K562 (cell line): ENCODE measurements around the gene NACA. TPM values are rescaled to one million over a fixed set of nuclear protein-coding genes. Genes with fewer than 3 reads are reported as not detected.

Experiments used
- CREBBP ChIP-seq: IDR thresholded peaks from one replicate; pipeline ENCODE4 v1.6.1; 2012; ENCODE audit warnings: low read depth, mild to moderate bottlenecking, control low read depth, inconsistent platforms, low read length
- CSDE1 ChIP-seq, 2 experiments: fragments of 450-650 bp; IDR thresholded peaks; 2 replicates each; pipeline ENCODE4 v1.6.1; 2016; ENCODE audit warnings: mild to moderate bottlenecking in 1 of 2
- FOXK1 ChIP-seq: sonication (generic); formaldehyde crosslinking; IDR thresholded peaks from 2 replicates; pipeline ENCODE4 v1.8.0; 2022; ENCODE audit warnings: missing genetic modification reagents, mild to moderate bottlenecking, borderline replicate concordance
- NFATC3 ChIP-seq: fragments of 450-650 bp; IDR thresholded peaks from 2 replicates; pipeline ENCODE4 v1.6.1; 2017; ENCODE audit warnings: mild to moderate bottlenecking
- PHF20 ChIP-seq: fragments of 450-650 bp; IDR thresholded peaks from 2 replicates; pipeline ENCODE4 v1.6.1; 2018; ENCODE audit not compliant: partially characterized antibody
- POLR3A ChIP-seq: IDR thresholded peaks from 2 replicates; pipeline ENCODE4 v1.6.1; 2011; ENCODE audit warnings: borderline replicate concordance, mild to moderate bottlenecking, moderate library complexity; ENCODE audit not compliant: insufficient read length, insufficient read depth; ENCODE audit errors: extremely low read depth
- POLR3G ChIP-seq: IDR thresholded peaks from 2 replicates; pipeline ENCODE4 v1.6.1; 2011; ENCODE audit not compliant: insufficient read length, insufficient replicate concordance; ENCODE audit errors: extremely low read depth
- TSC22D4 ChIP-seq: fragments of 450-650 bp; IDR thresholded peaks from 2 replicates; pipeline ENCODE4 v1.6.1; 2016; ENCODE audit warnings: missing genetic modification characterization, missing biosample characterization, control low read depth
- ZBTB17 ChIP-seq: fragments of 450-650 bp; formaldehyde crosslinking; IDR thresholded peaks from 2 replicates; pipeline ENCODE4 v1.4.0; 2020; ENCODE audit warnings: mild to moderate bottlenecking
- polyA plus RNA-seq, 8 experiments: library from polyadenylated mRNA; depleted of rRNA in 4 of 8; stranded (reverse) in 5 of 8; unstranded in 3 of 8; fragments of >200 nt; fragmentation: Nextera tagmentation in 2 of 8; fragmentation: Illumina TruSeq in 1 of 8; extraction: Ambion mirVana in 2 of 8; extraction: Trizol in 1 of 8; gene quantifications; 2 replicates each; pipeline versions ENCODE4 v1.2.1 to v1.2.3, GENCODE V29; 2011 to 2014; ENCODE audit warnings: inconsistent platforms in 1 of 8, missing spikeins in 1 of 8
- total RNA-seq, 7 experiments: library from RNA; depleted of rRNA in 6 of 7; stranded (reverse); fragments of >200 nt in 6 of 7; fragmentation: Illumina TruSeq in 2 of 7; extraction: Trizol in 2 of 7; gene quantifications; 2 replicates each; pipeline versions ENCODE4 v1.2.1 to v1.2.3, GENCODE V29; 2011 to 2021; ENCODE audit warnings: low replicate concordance in 1 of 7
- TF ChIP-seq, protein P1 (sequence below): fragments of 450-650 bp; formaldehyde crosslinking; IDR thresholded peaks from 2 replicates; pipeline ENCODE4 v1.4.0; 2020; ENCODE audit warnings: mild to moderate bottlenecking, mixed read lengths
- TF ChIP-seq, protein P2 (sequence below), 2 experiments: fragments of 450-650 bp in 1 of 2; sonication (generic) in 1 of 2; formaldehyde crosslinking in 1 of 2; IDR thresholded peaks in 1 of 2; conservative IDR thresholded peaks in 1 of 2; 2 replicates each; pipeline versions ENCODE4 v1.6.1 to v1.8.1; 2016 to 2023; ENCODE audit warnings: mild to moderate bottlenecking in 2 of 2, moderate library complexity in 2 of 2, inconsistent platforms in 1 of 2, missing genetic modification reagents in 1 of 2
- TF ChIP-seq, protein P3 (sequence below): sonication (generic); formaldehyde crosslinking; IDR thresholded peaks from 2 replicates; pipeline ENCODE4 v1.9.0; 2022; ENCODE audit warnings: mild to moderate bottlenecking, missing genetic modification reagents
- TF ChIP-seq, protein P4 (sequence below): sonication (generic); formaldehyde crosslinking; IDR thresholded peaks from 2 replicates; pipeline ENCODE4 v1.8.0; 2022; ENCODE audit warnings: mild to moderate bottlenecking, missing genetic modification reagents
- TF ChIP-seq, protein P5 (sequence below): fragments of 200-800 bp; sonication (Bioruptor generic); IDR thresholded peaks from 2 replicates; pipeline ENCODE4 v1.6.1; 2017; ENCODE audit warnings: missing genetic modification characterization, missing compliant biosample characterization
- TF ChIP-seq, protein P6 (sequence below): fragments of 250-450 bp; sonication (Bioruptor Pico); IDR thresholded peaks from 2 replicates; pipeline ENCODE4 v1.4.0; 2020; ENCODE audit warnings: borderline replicate concordance

Gene NACA
- total and polyA plus RNA-seq, 9 of the 15 experiments (the other 6 are each of a cell fraction or from before 2014, with no cell fraction given): 1,030 to 2,416 (median 1,645) TPM

DNA sequence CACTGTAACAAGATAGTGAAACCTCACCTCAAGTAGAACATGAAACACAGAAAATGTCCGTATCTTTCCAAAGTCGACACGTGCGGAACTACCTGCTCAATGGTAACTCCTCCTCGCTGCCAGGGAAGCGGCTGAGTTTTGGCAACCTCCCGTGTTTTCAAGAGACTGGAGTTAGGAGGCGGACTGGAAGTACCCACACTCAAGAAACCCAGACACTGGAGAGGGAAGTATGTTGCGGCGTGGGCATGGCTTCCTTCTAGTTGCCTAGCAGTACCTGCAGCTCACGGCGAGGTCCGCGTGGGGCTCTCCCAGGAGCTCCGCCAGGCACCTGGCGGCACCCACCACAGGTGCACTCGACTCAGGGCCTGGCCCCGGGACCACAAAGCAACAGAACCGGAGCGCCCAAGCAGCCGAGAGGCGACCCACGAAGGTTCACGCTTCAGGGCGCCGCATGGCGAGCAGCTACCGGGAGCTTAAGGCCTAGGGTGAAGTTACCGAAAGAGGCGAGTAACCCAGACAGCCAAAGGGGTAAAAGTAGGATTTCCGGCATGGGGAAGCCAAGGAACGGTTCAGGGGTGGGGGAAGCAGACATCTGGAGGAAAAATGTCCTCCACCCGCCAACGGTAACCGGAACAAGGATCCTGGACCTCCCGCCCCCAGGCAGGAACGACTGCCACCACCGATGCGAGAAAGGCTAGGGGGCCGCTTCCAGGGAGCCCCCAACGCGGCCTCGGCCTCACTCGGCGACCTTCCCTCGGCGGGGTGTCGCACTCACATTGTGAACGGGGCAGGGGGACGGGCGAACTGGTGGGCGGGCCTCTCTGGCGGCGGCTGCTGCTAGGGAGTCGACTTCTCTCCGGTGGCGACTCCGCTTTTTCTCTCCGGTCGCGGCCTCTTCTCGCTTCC lies 37.6 kb downstream of the NACA start (continued):
- TF ChIP-seq, protein P1, sequence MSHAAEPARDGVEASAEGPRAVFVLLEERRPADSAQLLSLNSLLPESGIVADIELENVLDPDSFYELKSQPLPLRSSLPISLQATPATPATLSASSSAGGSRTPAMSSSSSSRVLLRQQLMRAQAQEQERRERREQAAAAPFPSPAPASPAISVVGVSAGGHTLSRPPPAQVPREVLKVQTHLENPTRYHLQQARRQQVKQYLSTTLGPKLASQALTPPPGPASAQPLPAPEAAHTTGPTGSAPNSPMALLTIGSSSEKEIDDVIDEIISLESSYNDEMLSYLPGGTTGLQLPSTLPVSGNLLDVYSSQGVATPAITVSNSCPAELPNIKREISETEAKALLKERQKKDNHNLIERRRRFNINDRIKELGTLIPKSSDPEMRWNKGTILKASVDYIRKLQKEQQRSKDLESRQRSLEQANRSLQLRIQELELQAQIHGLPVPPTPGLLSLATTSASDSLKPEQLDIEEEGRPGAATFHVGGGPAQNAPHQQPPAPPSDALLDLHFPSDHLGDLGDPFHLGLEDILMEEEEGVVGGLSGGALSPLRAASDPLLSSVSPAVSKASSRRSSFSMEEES (CRISPR knock-in tag): no peak
- TF ChIP-seq, protein P2, sequence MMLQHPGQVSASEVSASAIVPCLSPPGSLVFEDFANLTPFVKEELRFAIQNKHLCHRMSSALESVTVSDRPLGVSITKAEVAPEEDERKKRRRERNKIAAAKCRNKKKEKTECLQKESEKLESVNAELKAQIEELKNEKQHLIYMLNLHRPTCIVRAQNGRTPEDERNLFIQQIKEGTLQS (IDR thresholded peaks at IDR 0.05): no peak
- TF ChIP-seq, protein P2 (CRISPR knock-in tag; conservative IDR thresholded peaks at IDR 0.05): no peak
- TF ChIP-seq, protein P3, sequence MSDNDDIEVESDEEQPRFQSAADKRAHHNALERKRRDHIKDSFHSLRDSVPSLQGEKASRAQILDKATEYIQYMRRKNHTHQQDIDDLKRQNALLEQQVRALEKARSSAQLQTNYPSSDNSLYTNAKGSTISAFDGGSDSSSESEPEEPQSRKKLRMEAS (CRISPR knock-in tag): peak; percentile 58; the same call in 1 of the 2 replicates
- TF ChIP-seq, protein P4, sequence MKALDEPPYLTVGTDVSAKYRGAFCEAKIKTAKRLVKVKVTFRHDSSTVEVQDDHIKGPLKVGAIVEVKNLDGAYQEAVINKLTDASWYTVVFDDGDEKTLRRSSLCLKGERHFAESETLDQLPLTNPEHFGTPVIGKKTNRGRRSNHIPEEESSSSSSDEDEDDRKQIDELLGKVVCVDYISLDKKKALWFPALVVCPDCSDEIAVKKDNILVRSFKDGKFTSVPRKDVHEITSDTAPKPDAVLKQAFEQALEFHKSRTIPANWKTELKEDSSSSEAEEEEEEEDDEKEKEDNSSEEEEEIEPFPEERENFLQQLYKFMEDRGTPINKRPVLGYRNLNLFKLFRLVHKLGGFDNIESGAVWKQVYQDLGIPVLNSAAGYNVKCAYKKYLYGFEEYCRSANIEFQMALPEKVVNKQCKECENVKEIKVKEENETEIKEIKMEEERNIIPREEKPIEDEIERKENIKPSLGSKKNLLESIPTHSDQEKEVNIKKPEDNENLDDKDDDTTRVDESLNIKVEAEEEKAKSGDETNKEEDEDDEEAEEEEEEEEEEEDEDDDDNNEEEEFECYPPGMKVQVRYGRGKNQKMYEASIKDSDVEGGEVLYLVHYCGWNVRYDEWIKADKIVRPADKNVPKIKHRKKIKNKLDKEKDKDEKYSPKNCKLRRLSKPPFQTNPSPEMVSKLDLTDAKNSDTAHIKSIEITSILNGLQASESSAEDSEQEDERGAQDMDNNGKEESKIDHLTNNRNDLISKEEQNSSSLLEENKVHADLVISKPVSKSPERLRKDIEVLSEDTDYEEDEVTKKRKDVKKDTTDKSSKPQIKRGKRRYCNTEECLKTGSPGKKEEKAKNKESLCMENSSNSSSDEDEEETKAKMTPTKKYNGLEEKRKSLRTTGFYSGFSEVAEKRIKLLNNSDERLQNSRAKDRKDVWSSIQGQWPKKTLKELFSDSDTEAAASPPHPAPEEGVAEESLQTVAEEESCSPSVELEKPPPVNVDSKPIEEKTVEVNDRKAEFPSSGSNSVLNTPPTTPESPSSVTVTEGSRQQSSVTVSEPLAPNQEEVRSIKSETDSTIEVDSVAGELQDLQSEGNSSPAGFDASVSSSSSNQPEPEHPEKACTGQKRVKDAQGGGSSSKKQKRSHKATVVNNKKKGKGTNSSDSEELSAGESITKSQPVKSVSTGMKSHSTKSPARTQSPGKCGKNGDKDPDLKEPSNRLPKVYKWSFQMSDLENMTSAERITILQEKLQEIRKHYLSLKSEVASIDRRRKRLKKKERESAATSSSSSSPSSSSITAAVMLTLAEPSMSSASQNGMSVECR: peak; percentile 56
- TF ChIP-seq PHF20 (no peak), NFATC3 (no peak), CSDE1 (IDR thresholded peaks at IDR 0.05) (no peak), POLR3A (no peak), TSC22D4 (tag) (no peak), ZBTB17 (CRISPR knock-in tag) (no peak), FOXK1 (CRISPR knock-in tag) (no peak), CREBBP (no peak), POLR3G (no peak)
- TF ChIP-seq, protein P5, sequence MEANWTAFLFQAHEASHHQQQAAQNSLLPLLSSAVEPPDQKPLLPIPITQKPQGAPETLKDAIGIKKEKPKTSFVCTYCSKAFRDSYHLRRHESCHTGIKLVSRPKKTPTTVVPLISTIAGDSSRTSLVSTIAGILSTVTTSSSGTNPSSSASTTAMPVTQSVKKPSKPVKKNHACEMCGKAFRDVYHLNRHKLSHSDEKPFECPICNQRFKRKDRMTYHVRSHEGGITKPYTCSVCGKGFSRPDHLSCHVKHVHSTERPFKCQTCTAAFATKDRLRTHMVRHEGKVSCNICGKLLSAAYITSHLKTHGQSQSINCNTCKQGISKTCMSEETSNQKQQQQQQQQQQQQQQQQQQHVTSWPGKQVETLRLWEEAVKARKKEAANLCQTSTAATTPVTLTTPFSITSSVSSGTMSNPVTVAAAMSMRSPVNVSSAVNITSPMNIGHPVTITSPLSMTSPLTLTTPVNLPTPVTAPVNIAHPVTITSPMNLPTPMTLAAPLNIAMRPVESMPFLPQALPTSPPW (CRISPR knock-in tag): no peak
- TF ChIP-seq, protein P6, sequence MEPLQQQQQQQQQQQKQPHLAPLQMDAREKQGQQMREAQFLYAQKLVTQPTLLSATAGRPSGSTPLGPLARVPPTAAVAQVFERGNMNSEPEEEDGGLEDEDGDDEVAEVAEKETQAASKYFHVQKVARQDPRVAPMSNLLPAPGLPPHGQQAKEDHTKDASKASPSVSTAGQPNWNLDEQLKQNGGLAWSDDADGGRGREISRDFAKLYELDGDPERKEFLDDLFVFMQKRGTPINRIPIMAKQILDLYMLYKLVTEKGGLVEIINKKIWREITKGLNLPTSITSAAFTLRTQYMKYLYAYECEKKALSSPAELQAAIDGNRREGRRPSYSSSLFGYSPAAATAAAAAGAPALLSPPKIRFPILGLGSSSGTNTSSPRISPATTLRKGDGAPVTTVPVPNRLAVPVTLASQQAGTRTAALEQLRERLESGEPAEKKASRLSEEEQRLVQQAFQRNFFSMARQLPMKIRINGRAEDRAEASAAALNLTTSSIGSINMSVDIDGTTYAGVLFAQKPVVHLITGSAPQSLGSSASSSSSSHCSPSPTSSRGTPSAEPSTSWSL (CRISPR knock-in tag): no peak
